Measurements from ENCODE around the gene PKNOX2.

DNA sequence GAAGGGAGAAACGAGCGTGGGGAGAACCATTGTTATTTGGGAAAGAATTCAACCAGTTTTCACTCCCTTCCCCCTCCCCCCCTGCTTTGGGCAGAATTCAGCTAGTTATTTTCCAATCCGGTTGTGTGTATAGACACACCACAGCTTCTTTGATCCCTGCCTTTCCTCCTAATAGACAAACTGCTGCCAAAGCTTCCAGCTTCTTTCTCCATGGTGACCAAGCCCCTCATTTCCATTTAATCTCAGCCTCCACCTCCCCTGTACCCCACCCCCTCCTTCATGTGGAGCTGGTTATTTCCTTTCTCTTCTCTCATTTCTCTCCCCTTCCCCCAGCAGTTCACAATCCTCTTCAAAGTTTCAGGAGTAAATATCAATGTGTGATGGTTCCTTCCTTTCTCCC lies 24.8 kb upstream of the PKNOX2 start:
- TF ChIP-seq POLR2A (IDR thresholded peaks at IDR 0.05), result no peak
- TF ChIP-seq, protein P1, sequence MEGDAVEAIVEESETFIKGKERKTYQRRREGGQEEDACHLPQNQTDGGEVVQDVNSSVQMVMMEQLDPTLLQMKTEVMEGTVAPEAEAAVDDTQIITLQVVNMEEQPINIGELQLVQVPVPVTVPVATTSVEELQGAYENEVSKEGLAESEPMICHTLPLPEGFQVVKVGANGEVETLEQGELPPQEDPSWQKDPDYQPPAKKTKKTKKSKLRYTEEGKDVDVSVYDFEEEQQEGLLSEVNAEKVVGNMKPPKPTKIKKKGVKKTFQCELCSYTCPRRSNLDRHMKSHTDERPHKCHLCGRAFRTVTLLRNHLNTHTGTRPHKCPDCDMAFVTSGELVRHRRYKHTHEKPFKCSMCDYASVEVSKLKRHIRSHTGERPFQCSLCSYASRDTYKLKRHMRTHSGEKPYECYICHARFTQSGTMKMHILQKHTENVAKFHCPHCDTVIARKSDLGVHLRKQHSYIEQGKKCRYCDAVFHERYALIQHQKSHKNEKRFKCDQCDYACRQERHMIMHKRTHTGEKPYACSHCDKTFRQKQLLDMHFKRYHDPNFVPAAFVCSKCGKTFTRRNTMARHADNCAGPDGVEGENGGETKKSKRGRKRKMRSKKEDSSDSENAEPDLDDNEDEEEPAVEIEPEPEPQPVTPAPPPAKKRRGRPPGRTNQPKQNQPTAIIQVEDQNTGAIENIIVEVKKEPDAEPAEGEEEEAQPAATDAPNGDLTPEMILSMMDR (IDR thresholded peaks at IDR 0.05), result no peak

All from esophagus squamous epithelium (tissue), 4 donors.